SU-DHL-6 (cell line): ENCODE data around the gene ACP5.
"Not testable (repeated sequence)": the region's sequence is repeated elsewhere in the genome, so short reads cannot be mapped to it uniquely, and the experiment has no call there.

Source experiments
- H2AFZ ChIP-seq: fragments of 200-600 bp; sonication (generic); 2 replicates; pipeline ENCODE4 v1.6.1; 2014; ENCODE audit warnings: low read depth, mild to moderate bottlenecking, moderate library complexity, mixed read lengths, antibody characterized with exemption, low read length; ENCODE audit not compliant: severe bottlenecking
- H3F3A ChIP-seq: fragments of 200-600 bp; shearing (Covaris generic); 2 replicates; pipeline ENCODE4 v1.6.0; 2016; ENCODE audit warnings: antibody characterized with exemption, mild to moderate bottlenecking; ENCODE audit not compliant: insufficient read depth
- H3K27ac ChIP-seq: fragments of 200-600 bp; sonication (generic); 2 replicates; pipeline ENCODE4 v1.5.1; 2016; ENCODE audit warnings: low read depth, mild to moderate bottlenecking, low read length, moderate library complexity, mixed read lengths
- H3K27me3 ChIP-seq: fragments of 200-600 bp; sonication (generic), shearing (Covaris generic); 2 replicates; pipeline ENCODE4 v1.6.0; 2014; ENCODE audit warnings: mild to moderate bottlenecking, low read length
- H3K36me3 ChIP-seq: fragments of 200-600 bp; sonication (generic); 2 replicates; pipeline ENCODE4 v1.6.1; 2014; ENCODE audit warnings: mild to moderate bottlenecking, low read length, mixed read lengths
- H3K4me2 ChIP-seq: fragments of 300-600, 200-600 bp; shearing (Covaris generic), sonication (generic); 2 replicates; pipeline ENCODE4 v1.6.0; 2014; ENCODE audit warnings: low read length, low read depth, mild to moderate bottlenecking; ENCODE audit not compliant: poor library complexity, severe bottlenecking
- H3K4me3 ChIP-seq: fragments of 200-600 bp; sonication (generic); 2 replicates; pipeline ENCODE4 v1.5.1; 2014; ENCODE audit warnings: antibody characterized with exemption, low read length, mild to moderate bottlenecking, mixed read lengths; ENCODE audit not compliant: insufficient read depth, poor library complexity, severe bottlenecking
- H3K79me2 ChIP-seq: fragments of 200-600 bp; sonication (generic); 2 replicates; pipeline ENCODE4 v1.6.1; 2014; ENCODE audit warnings: mild to moderate bottlenecking, low read length, moderate library complexity; ENCODE audit not compliant: insufficient read depth
- H3K9ac ChIP-seq: fragments of 200-600 bp; sonication (generic); 2 replicates; pipeline ENCODE4 v1.7.0; 2014; ENCODE audit warnings: mild to moderate bottlenecking, low read length
- H3K9me2 ChIP-seq: fragments of 200-600 bp; sonication (generic); replicated peaks from 2 replicates; pipeline ENCODE4 v1.6.1; 2014; ENCODE audit warnings: low read length; ENCODE audit not compliant: insufficient read depth
- H3K9me3 ChIP-seq: fragments of 200-600 bp; sonication (generic); 2 replicates; pipeline ENCODE4 v1.6.1; 2014; ENCODE audit warnings: low read length, mixed read lengths; ENCODE audit not compliant: insufficient read depth
- H4K20me1 ChIP-seq: fragments of 200-600 bp; sonication (generic); 2 replicates; pipeline ENCODE4 v1.6.1; 2014; ENCODE audit warnings: low read depth, mild to moderate bottlenecking, antibody characterized with exemption, low read length, moderate library complexity, mixed read lengths
- CTCF ChIP-seq: fragments of 200-600 bp; sonication (generic); IDR thresholded peaks from one replicate; pipeline ENCODE4 v1.5.1; 2017; ENCODE audit warnings: antibody characterized with exemption, mild to moderate bottlenecking, low read length, moderate library complexity; ENCODE audit not compliant: insufficient read depth, poor library complexity, severe bottlenecking
- EZH2phosphoT487 ChIP-seq: fragments of 200-600 bp; sonication (generic), shearing (Covaris generic); conservative IDR thresholded peaks from 2 replicates; pipeline ENCODE4 v1.6.1; 2018; ENCODE audit warnings: mild to moderate bottlenecking, antibody characterized with exemption, low read length, moderate library complexity, mixed read lengths

ACP5 gene

GRCh38 chr19:11578258-11579142, 1.1 kb upstream of the ACP5 start:
- Histone ChIP-seq H3K9me3 (no peaks in the 10 kb centered on the region), H3K79me2 (no peaks in the 10 kb centered on the region), H3K9me2 (no peaks in the 10 kb centered on the region), H3K27me3 (no peaks in the 10 kb centered on the region), H3F3A (peaks cover 17% of the 10 kb centered on the region), H3K9ac (no peak overlapping the region), H3K36me3 (no peaks in the 10 kb centered on the region), H3K27ac (no peak overlapping the region), H3K4me3 (no peak overlapping the region), H2AFZ (no peak overlapping the region), H3K4me2 (peak overlapping the region; percentile 35), H4K20me1 (no peaks in the 10 kb centered on the region)
- TF ChIP-seq CTCF: no peak
- TF ChIP-seq EZH2phosphoT487: no peak

GRCh38 chr19:11576227-11576626, 1.2 kb downstream of the ACP5 start:
- H3F3A ChIP-seq: 0 out of 2 replicates have a peak, but pooled peaks cover 7% of the 10 kb centered on the region
- H3K27ac ChIP-seq: no peak overlapping the region
- no peaks in the 10 kb centered on the region for H3K9me2 ChIP-seq
- H4K20me1 ChIP-seq: no peaks in the 10 kb centered on the region
- no peaks in the 10 kb centered on the region for H3K27me3 ChIP-seq
- H3K9me3 ChIP-seq: no peaks in the 10 kb centered on the region
- H3K9ac ChIP-seq: no peak overlapping the region
- no peak for TF ChIP-seq CTCF
- no peak for TF ChIP-seq EZH2phosphoT487
- H3K4me3 ChIP-seq: no peak overlapping the region
- no peak overlapping the region for H2AFZ ChIP-seq
- no peaks in the 10 kb centered on the region for H3K36me3 ChIP-seq
- no peak overlapping the region for H3K4me2 ChIP-seq
- H3K79me2 ChIP-seq: no peaks in the 10 kb centered on the region

- no peaks in the 10 kb centered on the region for H3F3A ChIP-seq
- no peak overlapping the region for H2AFZ ChIP-seq
- H3K79me2 ChIP-seq: no peaks in the 10 kb centered on the region
- H3K9me3 ChIP-seq: no peaks in the 10 kb centered on the region
- no peak overlapping the region for H3K4me3 ChIP-seq
- TF ChIP-seq CTCF (no peak), EZH2phosphoT487 (no peak)
- H3K9ac ChIP-seq: no peak overlapping the region
- no peak overlapping the region for H3K27ac ChIP-seq
- no peaks in the 10 kb centered on the region for H4K20me1 ChIP-seq
- H3K9me2 ChIP-seq: no peaks in the 10 kb centered on the region
- no peak overlapping the region for H3K4me2 ChIP-seq
- no peaks in the 10 kb centered on the region for H3K27me3 ChIP-seq
- no peaks in the 10 kb centered on the region for H3K36me3 ChIP-seq
Observed at GRCh38 chr19:11574689-11575088, 2.8 kb downstream of the ACP5 start.

- H3K9me2 ChIP-seq, H3K36me3 ChIP-seq, H3K9ac ChIP-seq, H3F3A ChIP-seq, H3K9me3 ChIP-seq, H3K4me3 ChIP-seq, H2AFZ ChIP-seq, H3K27me3 ChIP-seq, H4K20me1 ChIP-seq, H3K4me2 ChIP-seq, H3K79me2 ChIP-seq, H3K27ac ChIP-seq: not testable (repeated sequence)
Observed at GRCh38 chr19:11573763-11574162, 3.7 kb downstream of the ACP5 start.

- not testable (repeated sequence) for H3K27ac ChIP-seq, H3K9me2 ChIP-seq, H3K4me2 ChIP-seq
Observed at GRCh38 chr19:11573354-11573753, 4.1 kb downstream of the ACP5 start.

More at GRCh38 chr19:11573354-11573753, 4.1 kb downstream of the ACP5 start:
- not testable (repeated sequence) for H3K79me2 ChIP-seq, H3K4me3 ChIP-seq, H2AFZ ChIP-seq, H4K20me1 ChIP-seq, H3K36me3 ChIP-seq, H3K9me3 ChIP-seq, H3K27me3 ChIP-seq, H3K9ac ChIP-seq, H3F3A ChIP-seq
